Measurements from ENCODE around the gene PRKCE. TPM values are rescaled to one million over a fixed set of nuclear protein-coding genes. Genes with fewer than 3 reads are reported as not detected.

Gene PRKCE
- total RNA-seq, 1 experiment from 2014 or later = 17.7 TPM

- CTCF ChIA-PET = interaction anchor here (0.7 kb wide), 1 partner anchor 167 kb away, joined by 5 read pairs; no protein-coding TSS in a partner anchor
- intact Hi-C loops (cut with micrococcal nuclease; ENCODE audit: unreplicated experiment) = no loop called here
- Mint-ChIP-seq H3K36me3 (ENCODE audit: insufficient read depth, unreplicated experiment) (no peaks in the 10 kb centered on the region), H3K27me3 (ENCODE audit: unreplicated experiment) (no peaks in the 10 kb centered on the region), H3K4me1 (ENCODE audit: low read depth, unreplicated experiment) (no peaks in the 10 kb centered on the region), H3K9me3 (ENCODE audit: low read depth, unreplicated experiment) (peaks cover 3% of the 10 kb centered on the region), H3K27ac (ENCODE audit: unreplicated experiment) (no peak overlapping the region), H3K4me3 (ENCODE audit: low read depth, unreplicated experiment) (no peak overlapping the region)
- no TSS peak for BruUV-seq (replicated peaks)
- DNase-seq = no peak
- TF ChIP-seq, protein P1, sequence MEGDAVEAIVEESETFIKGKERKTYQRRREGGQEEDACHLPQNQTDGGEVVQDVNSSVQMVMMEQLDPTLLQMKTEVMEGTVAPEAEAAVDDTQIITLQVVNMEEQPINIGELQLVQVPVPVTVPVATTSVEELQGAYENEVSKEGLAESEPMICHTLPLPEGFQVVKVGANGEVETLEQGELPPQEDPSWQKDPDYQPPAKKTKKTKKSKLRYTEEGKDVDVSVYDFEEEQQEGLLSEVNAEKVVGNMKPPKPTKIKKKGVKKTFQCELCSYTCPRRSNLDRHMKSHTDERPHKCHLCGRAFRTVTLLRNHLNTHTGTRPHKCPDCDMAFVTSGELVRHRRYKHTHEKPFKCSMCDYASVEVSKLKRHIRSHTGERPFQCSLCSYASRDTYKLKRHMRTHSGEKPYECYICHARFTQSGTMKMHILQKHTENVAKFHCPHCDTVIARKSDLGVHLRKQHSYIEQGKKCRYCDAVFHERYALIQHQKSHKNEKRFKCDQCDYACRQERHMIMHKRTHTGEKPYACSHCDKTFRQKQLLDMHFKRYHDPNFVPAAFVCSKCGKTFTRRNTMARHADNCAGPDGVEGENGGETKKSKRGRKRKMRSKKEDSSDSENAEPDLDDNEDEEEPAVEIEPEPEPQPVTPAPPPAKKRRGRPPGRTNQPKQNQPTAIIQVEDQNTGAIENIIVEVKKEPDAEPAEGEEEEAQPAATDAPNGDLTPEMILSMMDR (IDR thresholded peaks at IDR 0.05; ENCODE audit: unreplicated experiment) = no peak
These were observed 92.3 kb downstream of the PRKCE start for GRCh38 chr2:45743531-45744396.

DNA sequence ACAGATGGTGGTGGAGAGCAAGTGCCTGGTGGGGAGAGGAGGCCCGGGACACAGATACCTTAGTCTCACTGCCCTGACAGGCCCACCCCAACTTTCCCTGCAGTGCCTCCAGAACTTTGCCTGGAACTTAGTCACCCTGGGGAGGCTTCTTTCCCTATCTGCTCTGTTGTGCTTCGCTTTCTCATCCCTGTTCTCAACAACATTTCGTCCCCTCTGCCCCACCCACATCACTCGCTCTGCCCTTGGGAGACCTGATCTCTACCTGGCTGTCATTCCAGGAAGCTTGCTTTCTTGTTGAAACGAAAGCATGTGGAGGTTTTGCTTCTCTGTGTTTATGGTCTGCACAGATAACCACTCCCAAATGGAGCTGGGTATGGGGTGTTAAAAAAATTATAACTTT lies 93.8 kb downstream of the PRKCE start:
- CTCF ChIA-PET = no interaction called here
- intact Hi-C loops (cut with micrococcal nuclease; ENCODE audit: unreplicated experiment) = no loop called here

GRCh38 chr2:45746888-45747287 lies 95.4 kb downstream of the PRKCE start:
- CTCF ChIA-PET = no interaction called here
- H3K9me3 Mint-ChIP-seq (ENCODE audit: low read depth, unreplicated experiment) = peaks cover 3% of the 10 kb centered on the region
- no TSS peak for BruUV-seq (replicated peaks)
- no peak overlapping the region for H3K4me3 Mint-ChIP-seq (ENCODE audit: low read depth, unreplicated experiment)
- DNase-seq = no peak
- intact Hi-C loops (cut with micrococcal nuclease; ENCODE audit: unreplicated experiment) = no loop called here
- TF ChIP-seq, protein P1 (IDR thresholded peaks at IDR 0.05; ENCODE audit: unreplicated experiment) = no peak
- no peaks in the 10 kb centered on the region for H3K4me1 Mint-ChIP-seq (ENCODE audit: low read depth, unreplicated experiment)
- no peaks in the 10 kb centered on the region for H3K36me3 Mint-ChIP-seq (ENCODE audit: insufficient read depth, unreplicated experiment)
- H3K27ac Mint-ChIP-seq (ENCODE audit: unreplicated experiment) = no peak overlapping the region
- H3K27me3 Mint-ChIP-seq (ENCODE audit: unreplicated experiment) = no peaks in the 10 kb centered on the region

More for the DNA sequence above, 93.8 kb downstream of the PRKCE start:
- Mint-ChIP-seq H3K27me3 (ENCODE audit: unreplicated experiment) (no peaks in the 10 kb centered on the region), H3K4me1 (ENCODE audit: low read depth, unreplicated experiment) (no peaks in the 10 kb centered on the region), H3K9me3 (ENCODE audit: low read depth, unreplicated experiment) (peaks cover 3% of the 10 kb centered on the region), H3K36me3 (ENCODE audit: insufficient read depth, unreplicated experiment) (no peaks in the 10 kb centered on the region), H3K27ac (ENCODE audit: unreplicated experiment) (no peak overlapping the region), H3K4me3 (ENCODE audit: low read depth, unreplicated experiment) (no peak overlapping the region)
- DNase-seq = no peak
- TF ChIP-seq, protein P1 (IDR thresholded peaks at IDR 0.05; ENCODE audit: unreplicated experiment) = no peak
- no TSS peak for BruUV-seq (replicated peaks)

DNA sequence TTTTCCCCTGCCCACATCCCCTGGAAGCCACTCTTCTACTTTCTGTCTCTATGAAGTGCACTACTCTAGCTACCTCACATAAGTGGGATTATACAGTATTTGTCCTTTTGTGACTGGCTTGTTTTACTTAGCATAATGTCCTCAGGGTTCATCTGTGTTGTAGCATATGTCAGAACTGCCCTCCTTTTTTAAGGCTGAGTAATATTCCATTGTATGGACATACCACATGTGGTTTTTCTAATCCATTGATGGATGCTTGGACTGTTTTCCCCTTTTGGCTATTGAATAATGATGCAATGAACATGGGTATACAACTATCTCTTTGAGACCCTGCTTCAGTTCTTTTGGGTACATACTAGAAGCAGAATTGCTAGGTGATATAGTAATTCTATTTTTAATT lies 95.9 kb downstream of the PRKCE start:
- Mint-ChIP-seq H3K9me3 (ENCODE audit: low read depth, unreplicated experiment) (peaks cover 3% of the 10 kb centered on the region), H3K27ac (ENCODE audit: unreplicated experiment) (no peak overlapping the region), H3K4me3 (ENCODE audit: low read depth, unreplicated experiment) (no peak overlapping the region), H3K36me3 (ENCODE audit: insufficient read depth, unreplicated experiment) (no peaks in the 10 kb centered on the region), H3K4me1 (ENCODE audit: low read depth, unreplicated experiment) (no peaks in the 10 kb centered on the region), H3K27me3 (ENCODE audit: unreplicated experiment) (no peaks in the 10 kb centered on the region)
- CTCF ChIA-PET = no interaction called here
- intact Hi-C loops (cut with micrococcal nuclease; ENCODE audit: unreplicated experiment) = no loop called here
- no peak for DNase-seq
- TF ChIP-seq, protein P1 (IDR thresholded peaks at IDR 0.05; ENCODE audit: unreplicated experiment) = no peak
- BruUV-seq (replicated peaks) = no TSS peak

All from Calu3 (cell line).